GM13977 (cell line): ENCODE data around the gene TIPARP.

ENCODE experiments used
- DNase-seq: peaks from one replicate; pipeline ENCODE4 v3.0.0; 2012; ENCODE audit warnings: low spot score
- in situ Hi-C: fragments of 300-500 bp; cut with MboI; formaldehyde crosslinking; loops from one replicate; pipeline ENCODE4 v1.12.0; 2022; ENCODE audit warnings: low sequenced_read_pairs, low pct_unique_long_range_greater_than_20kb, mixed read lengths, inconsistent platforms; ENCODE audit not compliant: unreplicated experiment
- TF ChIP-seq, protein P1 (sequence below): IDR thresholded peaks from 2 replicates; pipeline ENCODE4 v1.5.1; 2012; ENCODE audit warnings: mild to moderate bottlenecking, control low read depth; ENCODE audit not compliant: insufficient read depth; ENCODE audit errors: extremely low read depth, missing control alignments

Gene TIPARP

DNA sequence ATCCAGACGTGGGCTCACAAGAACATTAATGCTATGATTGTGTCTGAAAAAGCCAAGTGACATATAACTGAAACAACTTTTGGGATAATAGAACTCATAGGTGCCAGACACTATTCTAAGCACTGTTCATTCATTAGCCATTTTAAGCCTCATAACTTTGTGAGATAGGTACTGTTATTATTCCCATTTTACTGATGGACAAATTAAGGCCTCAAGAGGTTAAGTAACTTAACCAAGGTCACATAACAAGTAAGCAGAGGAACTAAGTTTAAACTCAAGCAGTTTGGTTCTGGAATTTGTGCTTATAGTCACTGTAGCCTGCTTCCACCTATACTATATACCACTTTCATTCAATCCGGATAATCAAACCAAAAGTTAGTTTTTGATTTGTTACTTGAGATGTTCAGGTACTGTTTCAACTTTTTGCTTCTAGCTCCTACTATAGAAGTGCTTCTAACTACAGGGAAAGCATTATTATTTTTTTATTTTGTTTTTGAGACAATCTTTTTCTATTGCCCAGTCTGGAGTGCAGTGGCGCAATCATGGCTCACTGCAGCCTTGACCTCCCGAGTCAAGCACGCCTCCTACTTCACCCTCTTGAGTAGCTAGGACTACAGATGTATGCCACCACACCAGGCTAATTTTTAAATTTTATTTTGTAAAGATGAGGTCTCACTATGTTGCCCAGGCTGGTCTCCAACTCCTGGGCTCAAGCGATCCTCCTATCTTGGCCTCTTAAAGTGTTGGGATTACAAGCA, 41.9 kb downstream of the TIPARP start:
- DNase-seq = no peak
- TF ChIP-seq, protein P1, sequence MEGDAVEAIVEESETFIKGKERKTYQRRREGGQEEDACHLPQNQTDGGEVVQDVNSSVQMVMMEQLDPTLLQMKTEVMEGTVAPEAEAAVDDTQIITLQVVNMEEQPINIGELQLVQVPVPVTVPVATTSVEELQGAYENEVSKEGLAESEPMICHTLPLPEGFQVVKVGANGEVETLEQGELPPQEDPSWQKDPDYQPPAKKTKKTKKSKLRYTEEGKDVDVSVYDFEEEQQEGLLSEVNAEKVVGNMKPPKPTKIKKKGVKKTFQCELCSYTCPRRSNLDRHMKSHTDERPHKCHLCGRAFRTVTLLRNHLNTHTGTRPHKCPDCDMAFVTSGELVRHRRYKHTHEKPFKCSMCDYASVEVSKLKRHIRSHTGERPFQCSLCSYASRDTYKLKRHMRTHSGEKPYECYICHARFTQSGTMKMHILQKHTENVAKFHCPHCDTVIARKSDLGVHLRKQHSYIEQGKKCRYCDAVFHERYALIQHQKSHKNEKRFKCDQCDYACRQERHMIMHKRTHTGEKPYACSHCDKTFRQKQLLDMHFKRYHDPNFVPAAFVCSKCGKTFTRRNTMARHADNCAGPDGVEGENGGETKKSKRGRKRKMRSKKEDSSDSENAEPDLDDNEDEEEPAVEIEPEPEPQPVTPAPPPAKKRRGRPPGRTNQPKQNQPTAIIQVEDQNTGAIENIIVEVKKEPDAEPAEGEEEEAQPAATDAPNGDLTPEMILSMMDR = no peak
- in situ Hi-C loops = no loop called here

DNA sequence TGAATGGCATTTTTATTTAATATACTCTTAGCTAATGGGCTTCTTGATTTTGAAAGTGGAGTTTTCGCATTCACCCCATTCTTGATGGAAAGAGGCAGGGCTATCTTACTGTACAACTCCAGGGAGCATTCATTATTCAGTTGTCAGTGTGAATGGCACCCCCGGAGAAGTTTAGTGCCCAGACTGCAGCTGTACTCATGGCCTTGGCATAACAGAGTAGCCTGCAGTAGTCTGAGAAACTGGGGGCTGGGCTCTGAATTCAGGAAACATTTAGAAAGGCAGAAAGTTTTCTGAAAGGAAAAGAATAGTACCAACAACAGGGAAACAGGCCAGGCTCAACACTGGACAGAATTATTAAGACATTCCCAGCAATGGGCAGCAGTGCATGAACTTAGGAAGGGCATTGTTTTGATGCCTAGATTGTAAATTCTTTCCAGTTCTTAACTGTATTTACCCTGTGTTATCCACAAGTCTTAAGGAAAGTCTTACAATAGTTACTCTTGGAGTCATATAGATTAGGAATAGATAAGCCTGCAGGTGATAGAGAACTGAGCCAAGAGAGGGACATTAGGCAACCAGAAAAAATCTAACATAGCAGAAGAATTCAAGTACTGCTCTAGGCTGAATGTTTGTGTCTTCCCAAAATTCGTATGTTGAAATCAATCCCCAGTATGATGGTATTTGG, 44.4 kb downstream of the TIPARP start:
- in situ Hi-C loops = no loop called here
- no peak for DNase-seq
- TF ChIP-seq, protein P1 = no peak

DNA sequence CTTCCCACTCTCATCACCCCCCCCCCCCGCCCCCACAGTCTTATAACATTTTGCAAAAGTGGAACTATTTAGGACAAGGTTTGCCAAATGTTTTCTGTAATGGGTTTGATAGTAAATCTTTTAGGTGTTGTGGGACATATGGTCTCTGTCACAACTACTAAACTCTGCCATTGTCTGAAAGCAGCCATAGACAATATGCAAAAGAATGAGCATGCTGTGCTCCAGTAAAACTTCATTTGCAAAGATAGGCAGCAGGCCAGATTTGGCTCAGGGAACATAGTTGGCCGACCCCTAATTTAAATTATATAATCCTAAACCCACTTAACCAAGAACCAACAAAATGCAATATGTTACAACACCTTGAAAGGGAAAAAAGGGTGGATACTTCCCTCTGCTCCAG, 46.4 kb downstream of the TIPARP start:
- in situ Hi-C loops = no loop called here
- TF ChIP-seq, protein P1 = no peak
- DNase-seq = no peak

DNA sequence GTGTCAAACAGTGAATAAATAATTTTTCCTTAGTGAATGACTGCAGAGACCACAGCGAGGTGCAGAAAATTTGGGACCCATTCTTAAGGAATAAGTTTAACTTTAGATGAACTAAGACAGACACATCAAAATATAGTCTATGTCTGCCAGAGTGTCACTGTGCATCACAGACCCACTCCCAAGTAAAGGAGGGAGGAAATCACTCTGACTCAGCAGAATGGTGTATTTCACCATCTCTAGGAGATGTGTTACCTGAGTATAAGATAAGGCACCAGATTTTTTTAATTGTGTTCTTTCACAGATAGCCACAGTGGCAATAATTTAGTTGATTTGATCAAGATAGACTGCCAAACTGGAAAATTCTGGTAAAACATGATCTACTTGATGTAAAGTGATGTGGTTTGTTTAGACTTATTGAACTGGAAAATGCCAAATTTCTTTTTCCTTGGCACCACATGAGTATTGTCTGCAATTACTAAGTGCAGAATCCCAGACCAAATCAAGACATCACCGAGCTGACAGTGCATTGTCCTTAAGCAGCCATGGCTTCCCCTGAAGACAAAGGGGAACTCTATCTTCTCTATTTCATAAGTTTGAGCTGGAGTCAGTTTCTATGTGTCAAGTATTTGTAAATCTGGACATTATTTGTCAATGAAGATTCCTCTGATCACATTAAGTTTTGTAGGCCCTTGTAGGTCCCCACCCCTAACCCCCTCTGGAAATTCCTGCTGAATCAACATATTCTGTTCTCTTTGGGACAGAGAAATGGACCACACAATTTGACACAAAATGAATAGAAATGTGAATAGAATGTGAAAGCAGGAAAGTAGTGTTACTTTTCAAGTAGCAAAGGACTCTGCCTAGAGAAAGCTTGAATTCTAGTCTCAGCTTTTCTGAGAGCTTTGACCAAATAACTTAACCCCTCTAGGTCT, 47.6 kb downstream of the TIPARP start:
- in situ Hi-C loops = no loop called here
- no peak for DNase-seq
- TF ChIP-seq, protein P1 = no peak

DNA sequence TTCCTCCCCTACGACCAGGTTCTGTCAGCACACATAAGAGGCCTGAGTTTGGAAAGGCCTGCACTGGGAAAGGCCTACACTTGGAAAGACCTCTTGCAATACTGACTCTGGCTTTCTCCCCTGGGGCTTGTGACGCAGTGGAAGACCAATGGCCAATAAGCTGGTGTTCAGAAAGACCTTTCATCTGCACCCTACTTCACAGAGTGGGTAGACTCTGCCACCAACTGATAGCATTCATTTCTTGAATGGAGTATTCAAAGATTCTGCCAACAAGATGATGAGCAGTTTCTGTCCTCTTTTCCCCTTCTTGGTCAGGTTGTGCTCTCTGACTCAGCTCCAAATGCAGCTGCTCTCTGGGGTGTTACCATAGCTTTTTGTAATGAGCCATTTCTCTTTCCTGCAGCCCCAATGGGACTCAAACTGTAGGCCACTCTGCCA, 48.8 kb downstream of the TIPARP start:
- in situ Hi-C loops = no loop called here
- DNase-seq = no peak
- TF ChIP-seq, protein P1 = no peak

DNA sequence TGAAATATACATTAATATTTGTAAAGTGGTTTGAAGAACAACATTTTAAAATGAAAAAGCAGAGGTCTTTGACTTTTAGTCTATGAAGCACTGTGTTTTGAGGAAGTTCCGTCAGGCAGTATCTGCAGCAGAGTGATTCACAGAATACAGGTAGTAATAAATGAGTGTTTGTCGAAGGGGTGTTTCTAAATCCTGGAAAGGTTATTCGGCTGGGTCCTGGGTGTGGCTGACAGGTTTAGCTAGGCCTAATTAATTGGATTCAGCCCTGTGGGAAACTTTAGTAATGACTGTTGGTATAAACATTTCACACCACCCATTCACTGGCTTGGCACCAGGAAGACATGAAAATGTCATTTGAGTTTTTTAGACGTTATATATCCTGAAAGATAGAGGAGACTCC, 51.3 kb downstream of the TIPARP start:
- DNase-seq = no peak
- in situ Hi-C loops = no loop called here
- TF ChIP-seq, protein P1 = no peak
